Caco-2 (cell line): ENCODE data around the gene LRP4. TPM values are rescaled to one million over a fixed set of nuclear protein-coding genes. Genes with fewer than 3 reads are reported as not detected.

ENCODE experiments used
- Bru-seq: library from RNA; stranded (reverse); fragments of 400-500 nt; gene quantifications from one replicate; lab custom pipeline; 2021; lab: Mats Ljungman, UMichigan
- BruChase-seq, 2 experiments: library from RNA; stranded (reverse); fragments of 400-500 nt; gene quantifications; one replicate each; lab custom pipeline; 2021; lab: Mats Ljungman, UMichigan
- BruUV-seq: library from RNA; stranded (reverse); fragments of 400-500 nt; replicated peaks from 2 replicates; lab custom pipeline; 2021; lab: Mats Ljungman, UMichigan
- CTCF ChIA-PET: fragments of 300-600 bp; sonication (Branson Sonifier 250); formaldehyde crosslinking; loops from one replicate; lab custom pipeline; 2022; ENCODE audit warnings: antibody characterized with exemption; lab: Charles Lee
- POLR2A ChIA-PET: fragments of 300-600 bp; sonication (Branson Sonifier 250); formaldehyde crosslinking; loops from one replicate; lab custom pipeline; 2022; ENCODE audit warnings: antibody characterized with exemption; lab: Charles Lee
- DNase-seq, 2 experiments: peaks; one replicate each; pipeline versions ENCODE4 v3.0.0 to v3.0.0-alpha.2; 2020 to 2022
- H3K27me3 ChIP-seq: replicated peaks from 2 replicates; pipeline ENCODE4 v1.6.0; 2011; ENCODE audit warnings: low read length; ENCODE audit not compliant: control insufficient read depth, insufficient read depth
- H3K36me3 ChIP-seq: 2 replicates; pipeline ENCODE4 v1.5.1; 2011; ENCODE audit warnings: low read length; ENCODE audit not compliant: control insufficient read depth, insufficient read depth
- H3K4me1 ChIP-seq: fragments of 250-450 bp; sonication (Bioruptor Pico); 2 replicates; pipeline ENCODE4 v1.5.1; 2020; ENCODE audit warnings: mild to moderate bottlenecking
- H3K4me3 ChIP-seq: 2 replicates; pipeline ENCODE4 v1.5.1; 2011; ENCODE audit warnings: low read depth, mild to moderate bottlenecking, control low read depth, low read length
- H3K9me3 ChIP-seq: fragments of 250-450 bp; sonication (Bioruptor Pico); 2 replicates; pipeline ENCODE4 v1.5.1; 2020; ENCODE audit warnings: mild to moderate bottlenecking, moderate library complexity
- H3K27ac Mint-ChIP-seq: one replicate; pipeline ENCODE4 v1.8.0; 2022; ENCODE audit warnings: mixed read lengths; ENCODE audit not compliant: unreplicated experiment
- H3K27me3 Mint-ChIP-seq: one replicate; pipeline ENCODE4 v1.8.0; 2022; ENCODE audit warnings: mixed read lengths; ENCODE audit not compliant: insufficient read depth, unreplicated experiment
- H3K36me3 Mint-ChIP-seq: one replicate; pipeline ENCODE4 v1.8.0; 2022; ENCODE audit warnings: mild to moderate bottlenecking, mixed read lengths; ENCODE audit not compliant: insufficient read depth, unreplicated experiment
- H3K4me1 Mint-ChIP-seq: one replicate; pipeline ENCODE4 v1.8.0; 2022; ENCODE audit warnings: low read depth, mixed read lengths; ENCODE audit not compliant: unreplicated experiment
- H3K4me3 Mint-ChIP-seq: one replicate; pipeline ENCODE4 v1.8.0; 2022; ENCODE audit warnings: mild to moderate bottlenecking, moderate library complexity, mixed read lengths; ENCODE audit not compliant: unreplicated experiment
- H3K9me3 Mint-ChIP-seq: one replicate; pipeline ENCODE4 v1.8.0; 2022; ENCODE audit warnings: mixed read lengths; ENCODE audit not compliant: unreplicated experiment
- CTCF ChIP-seq, 2 experiments: fragments of 200-600 bp in 1 of 2; IDR thresholded peaks; 1 replicate in 1 of 2; 2 replicates in 1 of 2; pipeline versions ENCODE4 v1.5.1 to v1.8.0; 2011 to 2022; ENCODE audit warnings: antibody characterized with exemption in 1 of 2, control low read depth in 1 of 2, inconsistent platforms in 1 of 2, low read depth in 1 of 2, low read length in 1 of 2, mild to moderate bottlenecking in 1 of 2, moderate library complexity in 1 of 2; ENCODE audit not compliant: insufficient read depth in 1 of 2, severe bottlenecking in 1 of 2, unreplicated experiment in 1 of 2
- intact Hi-C: fragments of 100-400 bp; cut with micrococcal nuclease; formaldehyde crosslinking; loops from one replicate; pipeline ENCODE4 v1.10.0; 2022; ENCODE audit not compliant: unreplicated experiment
- long read RNA-seq: library from polyadenylated mRNA; stranded (forward); transcript quantifications from one replicate; pipeline ENCODE4 v2.0.0, GENCODE V29; 2022
- total RNA-seq: library from RNA; stranded (reverse); gene quantifications from 2 replicates; pipeline ENCODE4 v1.2.3, GENCODE V29; 2022

LRP4 gene, protein sequence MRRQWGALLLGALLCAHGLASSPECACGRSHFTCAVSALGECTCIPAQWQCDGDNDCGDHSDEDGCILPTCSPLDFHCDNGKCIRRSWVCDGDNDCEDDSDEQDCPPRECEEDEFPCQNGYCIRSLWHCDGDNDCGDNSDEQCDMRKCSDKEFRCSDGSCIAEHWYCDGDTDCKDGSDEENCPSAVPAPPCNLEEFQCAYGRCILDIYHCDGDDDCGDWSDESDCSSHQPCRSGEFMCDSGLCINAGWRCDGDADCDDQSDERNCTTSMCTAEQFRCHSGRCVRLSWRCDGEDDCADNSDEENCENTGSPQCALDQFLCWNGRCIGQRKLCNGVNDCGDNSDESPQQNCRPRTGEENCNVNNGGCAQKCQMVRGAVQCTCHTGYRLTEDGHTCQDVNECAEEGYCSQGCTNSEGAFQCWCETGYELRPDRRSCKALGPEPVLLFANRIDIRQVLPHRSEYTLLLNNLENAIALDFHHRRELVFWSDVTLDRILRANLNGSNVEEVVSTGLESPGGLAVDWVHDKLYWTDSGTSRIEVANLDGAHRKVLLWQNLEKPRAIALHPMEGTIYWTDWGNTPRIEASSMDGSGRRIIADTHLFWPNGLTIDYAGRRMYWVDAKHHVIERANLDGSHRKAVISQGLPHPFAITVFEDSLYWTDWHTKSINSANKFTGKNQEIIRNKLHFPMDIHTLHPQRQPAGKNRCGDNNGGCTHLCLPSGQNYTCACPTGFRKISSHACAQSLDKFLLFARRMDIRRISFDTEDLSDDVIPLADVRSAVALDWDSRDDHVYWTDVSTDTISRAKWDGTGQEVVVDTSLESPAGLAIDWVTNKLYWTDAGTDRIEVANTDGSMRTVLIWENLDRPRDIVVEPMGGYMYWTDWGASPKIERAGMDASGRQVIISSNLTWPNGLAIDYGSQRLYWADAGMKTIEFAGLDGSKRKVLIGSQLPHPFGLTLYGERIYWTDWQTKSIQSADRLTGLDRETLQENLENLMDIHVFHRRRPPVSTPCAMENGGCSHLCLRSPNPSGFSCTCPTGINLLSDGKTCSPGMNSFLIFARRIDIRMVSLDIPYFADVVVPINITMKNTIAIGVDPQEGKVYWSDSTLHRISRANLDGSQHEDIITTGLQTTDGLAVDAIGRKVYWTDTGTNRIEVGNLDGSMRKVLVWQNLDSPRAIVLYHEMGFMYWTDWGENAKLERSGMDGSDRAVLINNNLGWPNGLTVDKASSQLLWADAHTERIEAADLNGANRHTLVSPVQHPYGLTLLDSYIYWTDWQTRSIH (N-terminal part only)
- 9.3 and 11.1 TPM in 2 replicates for total RNA-seq
- percentile 48 among the genes with signal in this experiment for Bru-seq, nascent RNA
- BruChase-seq, experiment 1, labeled RNA remaining after a 2-hour chase = percentile 53 among the genes with signal in this experiment
- BruChase-seq, experiment 2, labeled RNA remaining after a 6-hour chase = percentile 56 among the genes with signal in this experiment
- long read RNA-seq, partial matches to known transcripts = 1 of 3 reads
- long read RNA-seq, other reads (novel, unspliced or antisense) = 2 of 3 reads

DNA sequence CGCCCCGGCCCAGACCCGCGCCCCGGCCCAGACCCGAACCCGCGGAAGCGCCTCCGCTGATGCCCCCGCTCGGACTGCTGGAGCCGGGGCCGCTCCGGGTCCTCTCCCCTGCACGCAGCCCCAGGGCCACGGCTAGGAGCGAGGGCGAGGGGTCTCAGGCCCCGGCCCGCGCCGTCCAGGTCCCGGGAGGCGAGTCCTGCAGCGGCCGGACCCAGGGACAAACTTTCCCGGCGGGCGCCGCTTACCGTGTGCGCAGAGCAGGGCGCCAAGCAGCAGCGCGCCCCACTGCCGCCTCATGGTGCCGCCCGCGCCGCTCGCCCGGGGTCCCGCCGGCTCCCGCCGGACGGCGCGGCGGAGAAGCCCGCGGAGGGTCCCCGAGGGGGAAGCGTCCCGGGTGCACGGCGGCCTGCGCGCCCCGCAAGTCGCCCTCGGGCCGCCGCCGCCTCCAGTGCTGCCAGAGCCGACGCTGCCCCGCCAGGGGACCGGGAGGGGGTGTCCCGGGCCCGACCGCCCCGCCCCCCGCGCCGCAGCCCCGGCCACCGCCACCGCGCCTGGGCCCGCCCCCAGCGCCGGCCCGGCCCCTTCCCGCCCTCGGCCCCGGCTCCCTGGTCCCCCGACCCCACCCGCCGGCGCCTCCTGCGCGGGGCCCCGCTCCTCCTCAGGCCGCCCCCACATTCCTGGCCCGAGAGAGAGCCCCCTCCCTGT, at the start of gene LRP4:
Gene LRP4, minus strand, starts transcription at position 468 of the 705 bp plus-strand sequence. Its CDS starts 171 bp downstream, at position 297.
- peak within 1 kb of the TSS; percentile 88 for H3K4me3 Mint-ChIP-seq
- intact Hi-C loops = no loop called here
- peak in 1 of 2 experiments; percentile 8 for TF ChIP-seq CTCF (IDR thresholded peaks at IDR 0.05; ENCODE audit: insufficient read depth in 1 of 2, low read depth in 1 of 2, low read length in 1 of 2, severe bottlenecking in 1 of 2, unreplicated experiment in 1 of 2)
- H3K27me3 Mint-ChIP-seq = no peaks in the 10 kb centered on the region
- no peaks in the 10 kb centered on the region for H3K27me3 ChIP-seq
- H3K27ac Mint-ChIP-seq = peak within 1 kb of the TSS; percentile 51
- no peaks in the 10 kb centered on the region for H3K9me3 ChIP-seq
- no peaks in the 10 kb centered on the region for H3K36me3 ChIP-seq
- ChIA-PET CTCF (interaction anchor here (1.5 kb wide), 1 partner anchor 235 kb away, joined by 16 read pairs; no protein-coding TSS in a partner anchor), POLR2A (no interaction called here)
- no TSS peak for BruUV-seq
- peaks cover 15% of the 10 kb centered on the region for H3K36me3 Mint-ChIP-seq
- no peaks in the 10 kb centered on the region for H3K9me3 Mint-ChIP-seq
- peaks cover 20% of the 10 kb centered on the region for H3K4me1 Mint-ChIP-seq
- H3K4me1 ChIP-seq = peaks cover 11% of the 10 kb centered on the region; the same call in 1 of the 2 replicates
- peak within 1 kb of the TSS; percentile 74 for H3K4me3 ChIP-seq
- DNase-seq = peak; percentile 53 to 79

GRCh38 chr11:46967962-46968361, 49.6 kb upstream of the LRP4 start:
- DNase-seq = no peak
- Histone ChIP-seq H3K4me3 (no peak overlapping the region), H3K36me3 (no peaks in the 10 kb centered on the region), H3K4me1 (0 out of 2 replicates have a peak, but pooled peaks cover 9% of the 10 kb centered on the region), H3K27me3 (no peaks in the 10 kb centered on the region), H3K9me3 (no peaks in the 10 kb centered on the region)
- Mint-ChIP-seq H3K27ac (no peak overlapping the region), H3K27me3 (no peaks in the 10 kb centered on the region), H3K4me1 (no peaks in the 10 kb centered on the region), H3K9me3 (peaks cover 7% of the 10 kb centered on the region), H3K36me3 (no peaks in the 10 kb centered on the region), H3K4me3 (no peak overlapping the region)
- ChIA-PET POLR2A (no interaction called here), CTCF (no interaction called here)
- no TSS peak for BruUV-seq
- no peak for TF ChIP-seq CTCF (IDR thresholded peaks at IDR 0.05; ENCODE audit: insufficient read depth in 1 of 2, low read depth in 1 of 2, low read length in 1 of 2, severe bottlenecking in 1 of 2, unreplicated experiment in 1 of 2)
- intact Hi-C loops = no loop called here
